ENCODE results near the gene RNU6-8.

RNU6-8 gene

DNA sequence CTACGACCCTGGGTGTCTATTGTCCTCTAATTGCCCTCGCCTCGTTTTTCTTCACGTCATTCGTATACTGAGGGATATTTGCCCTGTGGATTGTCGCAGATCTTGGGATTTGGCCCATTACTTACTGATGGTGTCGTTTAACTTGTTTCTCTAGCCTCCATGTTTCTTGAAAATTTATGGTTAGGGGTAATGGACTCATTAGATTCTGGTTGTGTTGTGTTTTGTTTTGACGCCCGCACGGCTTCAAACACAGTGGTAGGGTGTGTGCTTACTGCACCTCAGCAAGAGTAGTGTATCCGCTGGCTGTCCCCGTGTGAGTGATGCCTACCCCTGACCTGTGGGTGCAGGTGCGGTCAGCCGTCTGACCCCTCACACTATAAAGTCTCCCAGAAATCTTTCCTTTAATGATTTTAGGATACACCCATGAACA is 874 bp upstream of the RNU6-8 start:
- peak; percentile 20 to 28 for DNase-seq

DNA sequence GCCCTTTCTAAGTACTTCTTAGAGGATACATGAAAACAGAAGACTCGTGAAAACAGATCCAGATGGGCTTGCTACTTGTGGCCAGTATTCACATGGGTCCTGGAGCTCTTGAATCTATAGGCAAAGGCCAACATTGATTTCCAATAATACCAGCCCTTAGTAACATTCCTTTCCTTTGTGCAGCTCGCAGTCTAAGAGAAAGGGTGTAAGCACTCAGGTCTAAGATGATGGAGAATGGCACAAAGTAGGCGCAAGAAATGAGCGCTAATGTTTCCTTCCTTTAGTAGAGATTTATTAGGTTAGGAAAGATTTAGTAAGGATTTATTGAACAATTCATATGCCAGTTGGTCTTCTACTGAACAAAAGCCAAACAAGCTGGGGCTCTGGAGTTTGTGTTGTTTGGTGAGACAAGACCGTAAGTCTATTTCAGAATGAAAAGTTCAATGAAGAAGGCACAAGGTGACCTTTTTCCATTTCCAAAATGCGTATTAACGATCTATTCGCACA is 525 bp downstream of the RNU6-8 start:
- DNase-seq: peak in 1 of 2 donors; percentile 18

DNA sequence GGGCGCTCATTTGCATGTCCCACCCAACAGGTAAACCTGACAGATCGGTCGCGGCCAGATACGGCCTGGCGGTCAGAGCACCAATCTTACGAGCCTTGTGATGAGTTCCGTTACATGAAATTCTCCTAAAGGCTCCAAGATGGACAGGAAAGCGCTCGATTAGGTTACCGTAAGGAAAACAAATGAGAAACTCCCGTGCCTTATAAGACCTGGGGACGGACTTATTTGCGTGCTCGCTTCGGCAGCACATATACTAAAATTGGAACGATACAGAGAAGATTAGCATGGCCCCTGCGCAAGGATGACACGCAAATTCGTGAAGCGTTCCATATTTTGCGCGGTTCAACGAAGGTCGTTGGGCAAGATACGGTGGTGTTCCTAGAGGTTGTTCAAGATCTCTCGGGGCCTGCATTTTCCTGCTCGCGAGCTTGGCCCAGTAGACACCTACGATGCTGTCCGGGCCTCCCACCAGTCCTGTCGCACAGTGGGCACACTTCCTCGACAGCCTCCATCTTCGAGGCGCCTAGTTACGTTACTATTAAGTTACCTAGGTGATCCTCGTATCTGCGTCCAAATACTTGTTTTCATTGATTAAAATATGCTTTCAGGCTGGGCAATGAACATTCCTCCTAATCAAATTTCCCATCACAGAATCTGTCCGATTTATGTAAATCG is 1.1 kb downstream of the RNU6-8 start, which contains the start of gene RNU6-7:
TSS of gene RNU6-7 (plus strand) at position 230 of the 675 bp plus-strand sequence.
- DNase-seq: peak; percentile 23 to 48

GRCh38 chr14:32201193-32201815 is 1.8 kb downstream of the RNU6-8 start:
- DNase-seq: peak; percentile 82 to 83

GRCh38 chr14:32200368-32201192 is 2.5 kb downstream of the RNU6-8 start:
- DNase-seq: no peak

- no peak for DNase-seq
Measured at GRCh38 chr14:32197919-32198318, 5.2 kb downstream of the RNU6-8 start.

DNA sequence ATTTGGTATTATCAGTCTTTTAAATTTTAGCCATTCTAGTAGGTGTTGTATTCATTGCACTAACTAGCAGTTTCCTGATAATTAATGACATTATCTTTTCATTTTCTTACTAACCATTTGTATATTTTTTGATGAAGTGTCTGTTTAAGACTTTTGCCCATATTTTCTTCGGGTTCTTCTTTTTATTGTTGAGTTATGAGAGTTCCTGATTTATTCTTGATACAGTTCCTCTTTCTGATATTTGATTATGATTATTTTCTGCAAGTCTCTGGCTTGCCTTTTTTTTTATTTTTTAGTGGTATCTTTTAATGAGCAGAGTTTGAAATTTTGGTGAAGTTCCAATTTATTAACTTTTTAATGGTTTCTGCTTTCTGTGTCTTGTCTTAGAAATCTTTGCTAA is 7.4 kb downstream of the RNU6-8 start:
- DNase-seq: no peak

DNA sequence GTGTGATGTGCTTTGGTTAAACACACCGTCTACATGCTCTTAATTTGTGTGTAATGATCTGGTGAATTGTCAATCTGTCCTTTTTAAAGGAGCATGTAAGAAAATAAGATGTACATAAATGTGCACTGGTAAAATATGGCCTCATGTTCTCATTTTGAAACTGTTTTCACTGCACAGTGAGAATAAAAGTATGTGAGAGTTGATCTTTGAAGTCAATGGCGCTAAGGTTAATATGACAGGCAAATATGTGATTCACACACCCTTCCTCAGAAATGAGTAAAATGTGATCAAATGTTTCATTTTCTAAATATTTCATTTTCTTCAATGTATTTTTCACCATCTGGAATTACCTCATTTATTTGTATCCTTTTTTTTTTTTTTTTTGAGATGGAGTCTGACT is 9.5 kb downstream of the RNU6-8 start:
- DNase-seq: no peak

DNA sequence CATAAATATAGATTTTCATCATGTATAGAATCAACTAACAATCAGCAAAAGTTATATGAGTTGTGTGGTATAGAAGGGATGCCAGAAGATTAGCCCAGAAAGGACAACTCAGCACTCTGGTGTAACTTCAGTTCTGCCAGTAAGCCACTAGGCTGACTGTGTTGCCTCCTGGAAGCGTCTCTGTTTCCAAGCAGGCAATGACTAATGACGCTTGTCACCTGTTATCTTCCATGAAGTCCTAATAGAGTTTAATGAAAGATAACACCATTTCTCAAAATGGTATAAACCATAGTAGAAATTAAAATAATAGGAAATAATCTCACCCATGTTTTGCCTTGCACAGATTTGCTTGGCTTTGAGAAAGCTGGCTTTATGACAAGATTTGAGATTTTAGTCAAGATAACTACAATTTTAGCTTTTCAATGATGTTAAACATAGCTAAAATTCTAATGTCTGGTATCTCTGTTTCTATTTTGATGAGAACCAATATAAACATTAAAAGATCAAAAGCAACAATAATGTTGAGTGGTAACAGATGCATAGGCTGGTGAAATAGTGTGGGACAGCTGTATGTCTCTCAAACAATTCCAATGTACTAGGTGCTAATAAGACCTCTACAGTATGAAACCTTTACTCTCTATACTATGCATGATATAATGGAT is 10.2 kb downstream of the RNU6-8 start:
- no peak for DNase-seq

- DNase-seq: no peak
Measured at GRCh38 chr14:32190673-32191072, 12.4 kb downstream of the RNU6-8 start.

GRCh38 chr14:32189811-32190210 is 13.3 kb downstream of the RNU6-8 start:
- DNase-seq: no peak

DNA sequence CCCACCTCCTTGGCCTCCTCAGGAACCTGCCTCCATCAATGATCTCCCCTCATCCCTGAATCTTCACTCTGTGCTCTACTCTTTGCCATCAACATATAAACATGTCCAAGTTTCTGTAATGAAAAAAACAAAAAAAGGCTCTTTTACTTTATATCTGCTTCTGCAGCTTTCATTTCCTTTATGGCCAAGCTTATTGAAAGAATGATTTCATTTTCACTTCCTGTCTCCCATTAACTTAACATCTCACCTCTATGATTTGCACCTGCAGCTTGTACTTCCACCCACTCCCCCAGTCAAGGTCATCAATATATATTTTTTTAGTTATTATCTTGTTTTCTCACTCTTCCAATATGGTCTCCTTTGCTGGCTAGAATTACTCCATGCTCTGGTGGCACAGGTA is 16.8 kb downstream of the RNU6-8 start:
- no peak for DNase-seq

DNA sequence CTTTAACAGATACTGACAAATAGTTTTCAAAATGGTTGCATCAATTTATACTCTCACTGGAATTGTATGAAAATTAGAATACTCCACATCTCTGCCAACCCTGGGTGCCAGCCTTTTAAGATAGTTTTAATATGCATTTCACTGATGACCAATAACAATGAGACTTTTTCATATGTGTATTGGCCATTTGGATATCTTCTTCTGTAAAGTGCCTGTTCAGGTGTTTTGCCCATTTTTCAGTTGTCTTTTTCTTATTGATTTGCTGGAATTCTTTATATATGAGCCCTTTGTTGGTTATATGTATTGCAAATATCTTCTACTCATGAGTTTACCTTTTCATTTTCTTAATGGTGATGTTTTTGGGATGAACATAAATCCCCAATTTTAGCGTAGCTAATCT is 18.0 kb downstream of the RNU6-8 start:
- no peak for DNase-seq

GRCh38 chr14:32183151-32184058 is 19.7 kb downstream of the RNU6-8 start:
- DNase-seq: no peak

DNA sequence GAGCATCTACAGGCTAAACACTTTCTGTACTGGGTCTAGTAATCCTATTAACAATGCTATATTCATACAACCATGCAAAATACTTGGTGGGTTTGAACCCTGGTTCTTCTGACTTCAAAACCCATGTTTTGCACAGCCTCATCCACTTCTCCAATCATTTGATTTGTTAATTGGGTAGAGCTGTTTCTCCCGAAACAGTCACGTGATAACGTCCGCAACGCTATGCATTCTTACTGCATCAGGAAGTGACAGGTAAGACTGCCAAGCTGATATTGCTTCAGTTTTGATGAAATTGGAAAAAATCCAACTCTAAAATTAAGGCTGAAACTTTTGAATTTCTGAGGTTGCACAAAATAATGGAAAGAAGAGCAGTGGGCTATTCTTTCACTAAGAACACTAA is 31.6 kb downstream of the RNU6-8 start:
- no peak for DNase-seq

- DNase-seq: no peak
Measured at GRCh38 chr14:32169191-32169590, 33.9 kb downstream of the RNU6-8 start.

DNA sequence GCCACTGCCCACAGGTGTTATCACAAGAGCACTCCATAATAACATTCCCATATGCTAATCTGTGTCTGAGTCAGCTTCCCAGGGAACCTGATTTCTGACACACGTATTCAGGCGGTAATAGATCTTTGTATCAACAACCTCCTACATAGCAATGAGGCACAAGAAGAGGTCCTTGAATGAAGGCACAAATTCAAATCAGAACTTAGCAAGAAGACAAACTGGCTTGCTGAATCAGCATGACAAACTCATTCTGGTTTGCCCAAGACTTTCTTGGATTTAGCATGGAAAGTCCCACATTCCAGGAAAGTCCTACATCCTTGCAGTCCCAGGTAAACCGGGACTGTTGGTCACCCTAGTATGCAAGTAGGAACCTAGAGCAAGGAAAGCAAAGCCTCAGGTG is 35.2 kb downstream of the RNU6-8 start:
- DNase-seq: no peak

GRCh38 chr14:32166924-32167323 is 36.1 kb downstream of the RNU6-8 start:
- no peak for DNase-seq

DNA sequence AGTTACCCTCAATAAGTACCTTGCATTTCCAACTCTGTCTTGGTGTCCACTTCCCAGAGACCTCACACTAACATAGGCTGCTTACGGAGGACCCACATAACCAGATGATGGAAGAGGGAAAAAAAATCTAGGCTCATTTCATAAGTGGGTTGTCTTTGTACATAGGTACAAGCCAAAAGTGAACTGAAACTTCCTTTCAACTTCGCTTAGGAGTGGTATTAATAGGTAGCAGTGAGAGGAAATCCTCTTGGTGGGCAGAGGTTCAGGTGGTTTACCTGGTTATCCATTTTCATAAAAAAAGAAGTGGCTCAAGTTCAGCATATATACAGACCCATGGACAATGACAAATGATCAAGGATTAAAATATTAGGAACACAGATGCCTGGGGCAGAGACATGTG is 37.0 kb downstream of the RNU6-8 start:
- DNase-seq: no peak

Measured in stimulated activated CD4-positive, alpha-beta T cell treated with anti-CD3 and anti-CD28 coated beads, Interleukin-2, amount 100 ng/mL, for 24 hours (primary cell).